Epithelial cell of esophagus (primary cell): ENCODE results near the gene FHL2.

ENCODE experiments used
- DNase-seq: peaks from one replicate; pipeline ENCODE4 v3.0.0; 2010; ENCODE audit warnings: low read depth
- H3K4me3 ChIP-seq: 2 replicates; pipeline ENCODE4 v1.5.1; 2011; ENCODE audit warnings: mild to moderate bottlenecking, low read length, control low read depth
- CTCF ChIP-seq: IDR thresholded peaks from 2 replicates; pipeline ENCODE4 v1.5.1; 2011; ENCODE audit warnings: low read depth, mild to moderate bottlenecking, low read length, control low read depth, inconsistent platforms; ENCODE audit not compliant: insufficient read depth; ENCODE audit errors: missing control alignments

FHL2 gene

DNA sequence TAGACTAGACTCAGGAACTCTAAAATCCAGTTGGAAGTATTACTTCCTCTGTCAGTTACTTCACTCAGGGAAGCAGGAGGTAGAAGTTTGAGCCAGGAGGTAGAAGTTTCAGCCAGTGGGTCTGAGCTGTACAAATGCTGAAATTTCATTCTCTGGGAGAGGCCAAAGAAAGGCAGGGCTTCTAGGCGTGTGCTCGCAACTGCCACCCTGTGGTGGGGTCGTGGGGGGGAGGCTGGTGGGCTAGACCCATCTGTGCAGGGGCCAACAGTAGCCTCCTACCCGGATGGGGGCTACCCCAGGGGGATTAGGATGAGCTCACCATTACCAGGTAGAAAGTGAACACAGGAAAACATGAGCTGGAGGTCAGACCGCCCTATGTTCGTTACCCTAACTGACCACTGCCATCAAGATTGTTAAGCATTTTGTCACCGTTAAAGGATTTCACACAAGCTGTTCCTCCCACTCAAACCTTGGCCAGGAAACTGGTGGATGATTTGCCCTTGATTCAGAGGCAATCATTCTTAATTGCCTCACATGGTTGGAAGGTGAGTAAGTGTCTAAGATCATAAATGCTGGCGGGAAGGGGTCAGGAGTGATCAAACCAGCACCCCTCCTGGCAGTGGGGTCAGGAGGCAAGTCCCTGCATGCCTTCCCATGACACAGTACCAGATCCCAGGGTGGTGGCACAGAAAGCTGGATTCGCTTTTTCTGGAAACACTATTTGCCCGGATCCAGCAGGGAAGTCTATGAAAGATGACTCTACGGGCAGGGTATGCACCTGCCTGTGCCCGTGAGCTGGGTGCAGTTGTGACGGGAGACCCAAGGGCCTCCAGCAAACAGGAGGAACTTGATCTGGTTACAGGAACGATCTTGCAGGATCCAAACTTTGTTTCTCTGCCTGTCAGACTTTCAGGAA, 5.2 kb upstream of the FHL2 start:
- H3K4me3 ChIP-seq: no peak overlapping the region
- peak; percentile 98 for DNase-seq
- peak; percentile 26 for TF ChIP-seq CTCF

- TF ChIP-seq CTCF: no peak
- no peak overlapping the region for H3K4me3 ChIP-seq
- DNase-seq: peak; percentile 85
Measured at GRCh38 chr2:105403241-105403782, 4.5 kb upstream of the FHL2 start.

- no peak for TF ChIP-seq CTCF
- no peak for DNase-seq
- no peak overlapping the region for H3K4me3 ChIP-seq
Measured at GRCh38 chr2:105402809-105403208, 4.0 kb upstream of the FHL2 start.

- no peak overlapping the region for H3K4me3 ChIP-seq
- DNase-seq: no peak
- no peak for TF ChIP-seq CTCF
Measured at GRCh38 chr2:105401867-105402266, 3.0 kb upstream of the FHL2 start.

DNA sequence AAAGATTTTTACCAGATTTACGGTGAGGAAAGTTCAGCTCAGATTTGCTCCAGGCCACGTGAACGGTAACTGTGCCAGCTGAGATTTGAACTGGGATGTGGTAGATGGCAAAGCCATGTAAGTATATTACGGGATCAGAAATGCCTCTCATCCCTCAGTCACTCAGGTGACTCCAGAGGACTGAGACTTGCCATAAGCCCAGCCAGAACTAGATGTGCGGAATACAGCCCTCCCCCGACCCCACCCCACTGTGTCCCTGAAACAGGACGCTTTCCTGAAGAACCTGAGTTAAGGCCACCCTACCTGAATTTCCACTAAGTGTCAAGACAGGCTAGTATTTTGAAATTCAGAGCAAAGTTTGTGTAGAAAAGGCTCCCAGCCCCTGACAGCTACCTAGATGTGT, 1.3 kb upstream of the FHL2 start:
- TF ChIP-seq CTCF: no peak
- H3K4me3 ChIP-seq: no peak overlapping the region

GRCh38 chr2:105399207-105399861, 483 bp upstream of the FHL2 start:
- peak overlapping the region; percentile 26 for H3K4me3 ChIP-seq
- no peak for DNase-seq
- no peak for TF ChIP-seq CTCF

More for the DNA sequence above, 1.3 kb upstream of the FHL2 start:
- DNase-seq: no peak
